Right lobe of liver (tissue), 6 donors: ENCODE results near the gene MOCOS. TPM values are rescaled to one million over a fixed set of nuclear protein-coding genes. Genes with fewer than 3 reads are reported as not detected.

Experiments
- ATAC-seq, 4 donors: fragments of 200-7000 bp; cut with Tn5 transposase; one replicate each; pipeline ENCODE4 v1.9.1; 2020; ENCODE audit warnings: mild to moderate bottlenecking in 4 of 4, moderate library complexity in 4 of 4
- DNase-seq, 3 donors: peaks; one replicate each; pipeline ENCODE4 v3.0.0-alpha.2; 2020
- H3K27ac ChIP-seq, 3 donors: fragments of 200-600 bp; one replicate each; pipeline ENCODE4 v1.8.0; 2022
- H3K27me3 ChIP-seq, 2 donors: fragments of 200-600 bp; one replicate each; pipeline ENCODE4 v1.8.0; 2022
- H3K36me3 ChIP-seq, 4 donors: fragments of 200-600 bp; sonication (generic) in 1 of 4; one replicate each; pipeline versions ENCODE4 v1.5.1 to v1.8.0; 2017 to 2022; ENCODE audit warnings: control low read depth in 1 of 4
- H3K4me1 ChIP-seq, 4 donors: fragments of 200-600 bp; sonication (generic) in 1 of 4; one replicate each; pipeline versions ENCODE4 v1.5.1 to v1.8.0; 2017 to 2022; ENCODE audit warnings: control low read depth in 1 of 4
- H3K4me3 ChIP-seq, 3 donors: fragments of 200-600 bp; one replicate each; pipeline ENCODE4 v1.8.0; 2022
- H3K9me3 ChIP-seq, 4 donors: fragments of 200-600 bp; sonication (generic) in 1 of 4; one replicate each; pipeline versions ENCODE4 v1.5.1 to v1.8.0; 2017 to 2022; ENCODE audit warnings: control low read depth in 1 of 4
- CTCF ChIP-seq, 4 donors: fragments of 200-600 bp in 3 of 4; fragments of 450-650 bp in 1 of 4; IDR thresholded peaks; one replicate each; pipeline versions ENCODE4 v1.5.1 to v1.8.0; 2016 to 2022; ENCODE audit warnings: antibody characterized with exemption in 4 of 4, mild to moderate bottlenecking in 2 of 4
- POLR2A ChIP-seq: fragments of 450-650 bp; IDR thresholded peaks from one replicate; pipeline ENCODE4 v1.6.1; 2017; ENCODE audit warnings: antibody characterized with exemption, mild to moderate bottlenecking
- WGBS: methylation state at CpG from one replicate; pipeline ENCODE4 v1.1.6; 2018; ENCODE audit warnings: low coverage, low lambda C conversion rate; ENCODE audit not compliant: insufficient coverage; ENCODE audit errors: missing lambda C conversion rate; 5-methylcytosine and 5-hydroxymethylcytosine counted together
- intact Hi-C, 2 donors: fragments of 100-400 bp; cut with DNase I; formaldehyde crosslinking; loops; one replicate each; pipeline versions ENCODE4 v1.11.2 to v1.14.1; 2022
- long read RNA-seq: library from polyadenylated mRNA; unstranded; transcript quantifications from one replicate; pipeline ENCODE4 v2.0.0, GENCODE V29; 2019
- total RNA-seq, 6 experiments: library from RNA; depleted of rRNA in 2 of 6; stranded (reverse); fragments of >200 nt in 2 of 6; fragmentation: NEBNext Ultra II Directional in 3 of 6; extraction: Animal tissue kit (Norgen Biotek cat#: 25700) in 3 of 6; gene quantifications; one replicate each; pipeline versions ENCODE4 v1.1.0 to v1.2.4, GENCODE V29; 2016 to 2023
- donor health status: DM: no; HTN: yes; CAD: no.
- donor health status: DM: no; HTN: no; CAD: no.
- donor health status: DM: no; HTN: no; CAD: no.
- donor health status: DM: no; HTN: yes; CAD: no.
- donor health status: DM: no; HTN: yes; CAD: no.

Gene MOCOS
- 10 to 100 TPM; 12.2 to 35.2 (median 25.2) TPM for total RNA-seq
- long read RNA-seq, full-length matches to known transcripts = 2 of 9 reads
- long read RNA-seq, partial matches to known transcripts = 5 of 9 reads
- long read RNA-seq, other reads (novel, unspliced or antisense) = 2 of 9 reads

GRCh38 chr18:36187193-36187825, at the start of gene MOCOS:
Gene MOCOS (plus strand): TSS chr18:36187497. CDS start chr18:36187540, 43 bp downstream.
- Histone ChIP-seq H3K27ac (peak within 1 kb of the TSS; percentile 85 to 96 (median 96)), H3K9me3 (no peaks in the 10 kb centered on the region), H3K27me3 (no peaks in the 10 kb centered on the region), H3K4me1 (peaks cover 0 to 14% (median 4%) of the 10 kb centered on the region in 4 donors), H3K4me3 (peak within 1 kb of the TSS; percentile 72 to 88 (median 74)), H3K36me3 (no peaks in the 10 kb centered on the region)
- DNase-seq (peak; percentile 91 to 95 (median 94)), ATAC-seq (peak; percentile 88 to 95 (median 91))
- intact Hi-C loops = no loop called here
- under 1% methylated on average over 32 of the region's 66 CpGs for WGBS
- peak in 1 of 4 donors; percentile 3 for TF ChIP-seq CTCF (IDR thresholded peaks at IDR 0.05)
- peak; percentile 94 for TF ChIP-seq POLR2A

- peaks cover 0 to 75% (median 24%) of the 10 kb centered on the region in 4 donors for H3K36me3 ChIP-seq
- ATAC-seq = no peak
These were observed 48.1 kb upstream of the MOCOS start for GRCh38 chr18:36139245-36139644.

GRCh38 chr18:36141576-36141975, 45.7 kb upstream of the MOCOS start:
- no peaks in the 10 kb centered on the region for H3K9me3 ChIP-seq
- H3K27ac ChIP-seq = no peak overlapping the region
- ATAC-seq (no peak), DNase-seq (no peak)
- H3K4me3 ChIP-seq = no peak overlapping the region
- no peaks in the 10 kb centered on the region for H3K4me1 ChIP-seq
- H3K27me3 ChIP-seq = no peaks in the 10 kb centered on the region
- H3K36me3 ChIP-seq = peaks cover 0 to 87% (median 32%) of the 10 kb centered on the region in 4 donors
- intact Hi-C loops = no loop called here
- WGBS = 85% methylated on average over 4 of the region's 4 CpGs
- TF ChIP-seq CTCF (IDR thresholded peaks at IDR 0.05) = no peak
- no peak for TF ChIP-seq POLR2A

More at GRCh38 chr18:36139245-36139644, 48.1 kb upstream of the MOCOS start:
- no peak for TF ChIP-seq CTCF (IDR thresholded peaks at IDR 0.05)
- TF ChIP-seq POLR2A = no peak
- Histone ChIP-seq H3K27me3 (no peaks in the 10 kb centered on the region), H3K4me3 (no peak overlapping the region), H3K9me3 (no peaks in the 10 kb centered on the region), H3K27ac (no peak overlapping the region), H3K4me1 (no peaks in the 10 kb centered on the region)
- WGBS = 93% methylated on average over 4 of the region's 5 CpGs
- intact Hi-C loops = no loop called here
- no peak for DNase-seq

- no peaks in the 10 kb centered on the region for H3K4me1 ChIP-seq
- no peaks in the 10 kb centered on the region for H3K9me3 ChIP-seq
- H3K36me3 ChIP-seq = peaks cover 0 to 90% (median 32%) of the 10 kb centered on the region in 4 donors
- no peaks in the 10 kb centered on the region for H3K27me3 ChIP-seq
- H3K27ac ChIP-seq = no peak overlapping the region
- H3K4me3 ChIP-seq = no peak overlapping the region
- intact Hi-C loops = no loop called here
- TF ChIP-seq CTCF (IDR thresholded peaks at IDR 0.05) = no peak
- no peak for TF ChIP-seq POLR2A
- WGBS = 75% methylated on average over 2 of the region's 3 CpGs
- DNase-seq (no peak), ATAC-seq (no peak)
These were observed 44.5 kb upstream of the MOCOS start for GRCh38 chr18:36142751-36143150.
